Right lobe of liver (tissue), 4 donors: ENCODE measurements around the gene ZMYND8.

Experiments
- CTCF ChIP-seq, 4 donors: fragments of 200-600 bp in 3 of 4; fragments of 450-650 bp in 1 of 4; IDR thresholded peaks; one replicate each; pipeline versions ENCODE4 v1.5.1 to v1.8.0; 2016 to 2022; ENCODE audit warnings: antibody characterized with exemption in 4 of 4, mild to moderate bottlenecking in 2 of 4
- POLR2A ChIP-seq: fragments of 450-650 bp; IDR thresholded peaks from one replicate; pipeline ENCODE4 v1.6.1; 2017; ENCODE audit warnings: antibody characterized with exemption, mild to moderate bottlenecking
- donor health status: DM: no; HTN: no; CAD: no.
- donor health status: DM: no; HTN: no; CAD: no.
- donor health status: DM: no; HTN: yes; CAD: no.

GRCh38 chr20:47273591-47274235 is 82.8 kb downstream of the ZMYND8 start:
- TF ChIP-seq CTCF (IDR thresholded peaks at IDR 0.05): no peak
- TF ChIP-seq POLR2A: no peak
